Measurements from ENCODE around the gene CPXM1.
"Not testable (repeated sequence)": the region's sequence is repeated elsewhere in the genome, so short reads cannot be mapped to it uniquely, and the experiment has no call there.

Gene CPXM1

GRCh38 chr20:2773812-2774211 is 26.6 kb downstream of the CPXM1 start:
- no peak for FAIRE-seq
- no peak for DNase-seq (ENCODE audit: insufficient read length, low spot score)

GRCh38 chr20:2771631-2772080 is 28.8 kb downstream of the CPXM1 start:
- FAIRE-seq (no peak), DNase-seq (ENCODE audit: insufficient read length, low spot score) (peak; percentile 62)

- not testable (repeated sequence) for DNase-seq (ENCODE audit: insufficient read length, low spot score); FAIRE-seq
These were observed 30.3 kb downstream of the CPXM1 start for GRCh38 chr20:2770091-2770490.

- FAIRE-seq (no peak), DNase-seq (ENCODE audit: insufficient read length, low spot score) (no peak)
These were observed 31.8 kb downstream of the CPXM1 start for GRCh38 chr20:2768632-2769015.

- DNase-seq (ENCODE audit: insufficient read length, low spot score): no peak
- FAIRE-seq: no peak
These were observed 32.4 kb downstream of the CPXM1 start for GRCh38 chr20:2767768-2768631.

- FAIRE-seq: no peak
- DNase-seq (ENCODE audit: insufficient read length, low spot score): no peak
These were observed 37.2 kb downstream of the CPXM1 start for GRCh38 chr20:2763186-2763585.

- no peak for FAIRE-seq
- no peak for DNase-seq (ENCODE audit: insufficient read length, low spot score)
These were observed 37.8 kb downstream of the CPXM1 start for GRCh38 chr20:2762578-2763131.

- FAIRE-seq (no peak), DNase-seq (ENCODE audit: insufficient read length, low spot score) (no peak)
These were observed 38.5 kb downstream of the CPXM1 start for GRCh38 chr20:2761885-2762284.

GRCh38 chr20:2760952-2761305 is 39.5 kb downstream of the CPXM1 start:
- FAIRE-seq (no peak), DNase-seq (ENCODE audit: insufficient read length, low spot score) (no peak)

- FAIRE-seq (no peak), DNase-seq (ENCODE audit: insufficient read length, low spot score) (no peak)
These were observed 40.0 kb downstream of the CPXM1 start for GRCh38 chr20:2760297-2760951.

- no peak for DNase-seq (ENCODE audit: insufficient read length, low spot score)
These were observed 40.7 kb downstream of the CPXM1 start for GRCh38 chr20:2759603-2760296.

GRCh38 chr20:2759143-2759542 is 41.3 kb downstream of the CPXM1 start:
- no peak for FAIRE-seq
- no peak for DNase-seq (ENCODE audit: insufficient read length, low spot score)

More at GRCh38 chr20:2759603-2760296, 40.7 kb downstream of the CPXM1 start:
- no peak for FAIRE-seq

- DNase-seq (ENCODE audit: insufficient read length, low spot score) (no peak), FAIRE-seq (no peak)
These were observed 42.5 kb downstream of the CPXM1 start for GRCh38 chr20:2757969-2758368.

- FAIRE-seq: no peak
- DNase-seq (ENCODE audit: insufficient read length, low spot score): no peak
These were observed 43.4 kb downstream of the CPXM1 start for GRCh38 chr20:2757001-2757400.

- peak; percentile 83 for FAIRE-seq
- DNase-seq (ENCODE audit: insufficient read length, low spot score): peak; percentile 72
These were observed 44.3 kb downstream of the CPXM1 start for GRCh38 chr20:2756056-2756611.

- no peak for FAIRE-seq
- no peak for DNase-seq (ENCODE audit: insufficient read length, low spot score)
These were observed 44.9 kb downstream of the CPXM1 start for GRCh38 chr20:2755451-2756055.

- no peak for DNase-seq (ENCODE audit: insufficient read length, low spot score)
- FAIRE-seq: no peak
These were observed 46.0 kb downstream of the CPXM1 start for GRCh38 chr20:2754424-2754823.

GRCh38 chr20:2753461-2754040 is 46.9 kb downstream of the CPXM1 start:
- DNase-seq (ENCODE audit: insufficient read length, low spot score) (no peak), FAIRE-seq (no peak)

- DNase-seq (ENCODE audit: insufficient read length, low spot score): no peak
- no peak for FAIRE-seq
These were observed 47.6 kb downstream of the CPXM1 start for GRCh38 chr20:2752567-2753460.
